ENCODE results near the gene ARAP1. TPM values are rescaled to one million over a fixed set of nuclear protein-coding genes. Genes with fewer than 3 reads are reported as not detected.

The ARAP1 gene
- total and polyA plus RNA-seq, 2 donors (not counting 1 experiment from before 2014, with no cell fraction given) = 41.8 to 113 TPM

DNA sequence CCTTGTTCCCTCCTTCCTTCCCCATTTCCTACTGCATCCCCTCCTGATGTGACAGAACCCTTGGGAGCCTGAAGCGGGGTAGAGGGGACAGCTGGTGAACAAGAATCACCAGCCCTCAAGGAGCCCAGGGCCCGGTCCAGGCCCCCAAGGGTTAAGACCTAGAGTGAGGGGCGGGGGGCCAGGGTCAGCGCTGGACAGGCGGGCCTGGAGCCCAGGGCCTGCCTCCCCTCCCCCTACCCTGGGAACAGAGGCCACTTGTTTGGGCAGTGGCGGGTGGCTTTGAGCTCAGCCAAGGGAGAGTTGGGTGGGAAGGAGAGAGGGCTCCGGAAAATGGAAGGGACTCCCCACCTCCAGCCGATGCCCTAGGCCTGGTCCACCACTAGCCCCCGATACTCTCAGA lies 2.1 kb downstream of the ARAP1 start:
- H4K20me1 ChIP-seq (ENCODE audit: control insufficient read depth, extremely low read depth, insufficient read depth, low read length) = no peaks in the 10 kb centered on the region
- no peak for DNase-seq (ENCODE audit: low read depth in 2 of 2)
- H3K36me3 ChIP-seq (ENCODE audit: control insufficient read depth, insufficient read depth, low read length) = no peaks in the 10 kb centered on the region
- H2AFZ ChIP-seq (ENCODE audit: low read length) = no peak overlapping the region
- TF ChIP-seq CTCF (conservative IDR thresholded peaks at IDR 0.05 in 1 of 2, IDR thresholded peaks at IDR 0.05 in 1 of 2; ENCODE audit: low read depth in 1 of 2, low read length in 2 of 2) = no peak
- no peak for TF ChIP-seq EZH2 (IDR thresholded peaks at IDR 0.05; ENCODE audit: low read length, missing control alignments)
- peaks cover 6% of the 10 kb centered on the region for H3K4me1 ChIP-seq (ENCODE audit: control insufficient read depth, extremely low read depth, insufficient read depth, low read length)
- no peaks in the 10 kb centered on the region for H3K27me3 ChIP-seq (ENCODE audit: control insufficient read depth, insufficient read depth, low read length)
- no peaks in the 10 kb centered on the region for H3K9me3 ChIP-seq (ENCODE audit: control insufficient read depth, insufficient read depth, low read depth, low read length)
- no peak overlapping the region for H3K9ac ChIP-seq (ENCODE audit: insufficient read depth, low read length)
- H3K4me2 ChIP-seq (ENCODE audit: extremely low read depth, insufficient read depth, low read length) = no peak overlapping the region
- H3K79me2 ChIP-seq (ENCODE audit: control insufficient read depth, insufficient read depth, low read length) = peaks cover 11% of the 10 kb centered on the region
- no peak overlapping the region for H3K27ac ChIP-seq (ENCODE audit: insufficient read depth, low read length)
- H3K4me3 ChIP-seq (replicated peaks in 1 of 4; ENCODE audit: control extremely low read depth in 1 of 4, insufficient read depth in 1 of 4, low read depth in 3 of 4, low read length in 4 of 4) = no peak overlapping the region

DNA sequence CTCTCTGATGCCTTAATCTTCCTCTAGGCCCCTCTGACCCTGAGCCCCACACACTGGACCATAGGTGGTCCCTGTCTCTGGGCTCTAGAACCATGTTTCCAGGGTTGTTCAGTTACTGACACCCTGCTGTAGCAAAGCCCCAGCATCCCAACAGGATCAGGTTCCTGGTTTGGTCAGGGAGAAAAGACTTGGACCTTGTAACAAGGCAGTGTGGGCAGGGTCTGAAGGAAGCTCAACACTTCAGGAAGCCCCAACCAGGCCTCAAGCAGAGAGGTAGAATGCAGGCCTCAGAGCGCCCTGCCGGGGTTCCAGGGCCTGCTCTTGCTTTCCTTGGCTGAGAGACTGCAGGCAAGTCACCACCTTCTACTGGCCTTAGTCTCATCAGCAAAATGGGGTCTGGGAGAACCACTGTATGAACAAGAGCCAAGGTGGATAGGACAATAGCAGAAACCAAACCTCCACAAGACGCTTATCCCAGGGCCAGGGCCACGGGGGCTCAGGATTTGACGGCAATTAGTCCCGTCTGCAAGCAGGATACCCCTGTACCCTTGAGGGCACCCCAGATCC lies 4.8 kb downstream of the ARAP1 start:
- Histone ChIP-seq H3K4me3 (replicated peaks in 1 of 4; ENCODE audit: control extremely low read depth in 1 of 4, insufficient read depth in 1 of 4, low read depth in 3 of 4, low read length in 4 of 4) (no peak overlapping the region), H3K79me2 (ENCODE audit: control insufficient read depth, insufficient read depth, low read length) (peaks cover 13% of the 10 kb centered on the region), H4K20me1 (ENCODE audit: control insufficient read depth, extremely low read depth, insufficient read depth, low read length) (no peaks in the 10 kb centered on the region), H2AFZ (ENCODE audit: low read length) (no peak overlapping the region), H3K4me2 (ENCODE audit: extremely low read depth, insufficient read depth, low read length) (no peak overlapping the region), H3K9ac (ENCODE audit: insufficient read depth, low read length) (no peak overlapping the region), H3K27me3 (ENCODE audit: control insufficient read depth, insufficient read depth, low read length) (no peaks in the 10 kb centered on the region), H3K36me3 (ENCODE audit: control insufficient read depth, insufficient read depth, low read length) (no peaks in the 10 kb centered on the region), H3K27ac (ENCODE audit: insufficient read depth, low read length) (no peak overlapping the region), H3K9me3 (ENCODE audit: control insufficient read depth, insufficient read depth, low read depth, low read length) (no peaks in the 10 kb centered on the region), H3K4me1 (ENCODE audit: control insufficient read depth, extremely low read depth, insufficient read depth, low read length) (peaks cover 2% of the 10 kb centered on the region)
- TF ChIP-seq CTCF (conservative IDR thresholded peaks at IDR 0.05 in 1 of 2, IDR thresholded peaks at IDR 0.05 in 1 of 2; ENCODE audit: low read depth in 1 of 2, low read length in 2 of 2) (no peak), EZH2 (IDR thresholded peaks at IDR 0.05; ENCODE audit: low read length, missing control alignments) (no peak)
- no peak for DNase-seq (ENCODE audit: low read depth in 2 of 2)

DNA sequence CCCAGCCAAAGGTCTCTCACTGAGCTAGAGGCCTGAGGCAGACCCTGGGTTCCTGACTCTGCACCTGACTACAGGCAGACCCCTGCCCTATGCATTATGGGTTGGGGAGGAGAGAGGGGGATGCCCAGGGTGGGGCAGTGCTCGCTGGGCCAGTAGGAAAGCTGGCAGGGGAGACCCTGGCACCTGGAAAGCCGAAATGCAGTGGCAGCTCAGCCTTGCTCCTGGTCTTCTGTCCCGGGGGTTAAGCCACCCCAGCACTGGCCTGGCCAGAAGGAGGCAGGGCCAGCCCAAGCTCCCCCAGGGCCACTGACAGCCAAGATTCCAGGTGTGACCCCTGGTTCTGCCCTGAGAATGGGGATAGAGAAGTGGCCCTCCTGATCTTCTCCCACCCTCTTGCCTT lies 5.4 kb downstream of the ARAP1 start:
- Histone ChIP-seq H3K36me3 (ENCODE audit: control insufficient read depth, insufficient read depth, low read length) (no peaks in the 10 kb centered on the region), H3K79me2 (ENCODE audit: control insufficient read depth, insufficient read depth, low read length) (peaks cover 11% of the 10 kb centered on the region), H3K4me2 (ENCODE audit: extremely low read depth, insufficient read depth, low read length) (no peak overlapping the region), H2AFZ (ENCODE audit: low read length) (no peak overlapping the region), H3K9me3 (ENCODE audit: control insufficient read depth, insufficient read depth, low read depth, low read length) (no peaks in the 10 kb centered on the region), H4K20me1 (ENCODE audit: control insufficient read depth, extremely low read depth, insufficient read depth, low read length) (no peaks in the 10 kb centered on the region), H3K27ac (ENCODE audit: insufficient read depth, low read length) (no peak overlapping the region), H3K9ac (ENCODE audit: insufficient read depth, low read length) (no peak overlapping the region), H3K4me3 (replicated peaks in 1 of 4; ENCODE audit: control extremely low read depth in 1 of 4, insufficient read depth in 1 of 4, low read depth in 3 of 4, low read length in 4 of 4) (no peak overlapping the region), H3K4me1 (ENCODE audit: control insufficient read depth, extremely low read depth, insufficient read depth, low read length) (peaks cover 4% of the 10 kb centered on the region), H3K27me3 (ENCODE audit: control insufficient read depth, insufficient read depth, low read length) (no peaks in the 10 kb centered on the region)
- TF ChIP-seq CTCF (conservative IDR thresholded peaks at IDR 0.05 in 1 of 2, IDR thresholded peaks at IDR 0.05 in 1 of 2; ENCODE audit: low read depth in 1 of 2, low read length in 2 of 2) (no peak), EZH2 (IDR thresholded peaks at IDR 0.05; ENCODE audit: low read length, missing control alignments) (no peak)
- DNase-seq (ENCODE audit: low read depth in 2 of 2) = no peak
